HG02642 (cell line): ENCODE results near the gene YJEFN3.

Experiments used
- ATAC-seq: cut with Tn5 transposase; IDR thresholded peaks from one replicate; pipeline ENCODE4 v1.9.1; 2021; ENCODE audit warnings: mild to moderate bottlenecking; ENCODE audit not compliant: unreplicated experiment, poor library complexity

YJEFN3 gene

GRCh38 chr19:19515642-19516519 lies 12.8 kb upstream of the YJEFN3 start, which contains the start of gene NDUFA13:
NDUFA13 (plus strand) TSS chr19:19516225; CDS start chr19:19516239, 14 bp downstream.
- ATAC-seq = peak; percentile 93

DNA sequence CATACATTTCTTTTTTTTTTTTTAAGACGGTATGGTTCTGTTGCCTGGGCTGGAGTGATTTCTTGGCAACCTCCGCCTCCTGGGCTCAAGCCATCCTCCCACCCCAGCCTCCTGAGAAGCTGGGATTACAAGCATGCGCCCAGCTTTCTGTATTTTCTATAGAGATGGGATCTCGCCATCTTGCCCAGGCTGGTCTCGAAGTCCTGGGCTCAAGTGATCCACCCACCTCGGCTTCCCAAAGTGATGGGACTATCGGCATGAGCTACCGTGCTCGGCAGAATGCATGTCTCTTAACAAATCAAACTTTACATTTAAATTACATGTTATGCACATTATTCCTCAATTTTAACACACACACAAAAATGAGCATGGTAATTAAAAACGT lies 11.5 kb upstream of the YJEFN3 start:
- ATAC-seq = no peak

DNA sequence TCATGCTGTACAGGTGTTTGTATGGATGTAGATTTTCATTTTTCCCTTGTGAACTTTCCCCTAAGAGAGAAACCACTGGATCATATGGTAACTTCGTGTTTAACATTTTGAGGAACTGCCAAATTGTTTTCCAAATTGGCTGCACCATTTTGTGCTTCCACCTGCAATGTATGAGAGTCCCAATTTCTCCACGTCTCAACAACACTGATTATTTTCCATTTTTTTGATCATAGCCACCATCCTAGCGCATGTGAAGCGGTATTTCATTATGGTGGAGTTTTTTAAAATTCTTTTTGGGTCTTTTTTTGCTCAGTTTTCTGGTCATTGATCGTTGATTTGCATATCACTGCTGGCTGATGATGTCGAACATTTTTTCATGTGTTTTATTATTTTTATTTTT lies 7.7 kb upstream of the YJEFN3 start:
- no peak for ATAC-seq

DNA sequence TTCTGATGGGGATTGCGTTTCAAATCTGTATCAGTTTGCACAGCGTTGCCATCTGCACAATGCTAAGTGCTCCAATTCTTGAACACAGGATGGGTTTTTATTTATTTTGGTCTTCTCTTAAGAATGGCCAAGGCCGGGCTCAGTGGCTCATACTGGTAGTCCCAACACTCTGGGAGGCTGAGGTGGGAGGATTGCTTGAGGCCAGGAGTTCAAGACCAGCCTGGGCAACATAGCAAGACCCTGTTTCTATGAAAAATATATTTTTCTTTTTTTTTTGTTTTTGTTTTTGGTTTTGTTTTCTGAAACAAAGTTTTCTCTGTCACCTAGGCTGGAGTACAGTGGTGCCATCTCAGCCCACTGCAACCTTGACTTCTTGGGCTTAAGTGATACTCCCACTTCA lies 5.5 kb upstream of the YJEFN3 start:
- ATAC-seq = no peak

DNA sequence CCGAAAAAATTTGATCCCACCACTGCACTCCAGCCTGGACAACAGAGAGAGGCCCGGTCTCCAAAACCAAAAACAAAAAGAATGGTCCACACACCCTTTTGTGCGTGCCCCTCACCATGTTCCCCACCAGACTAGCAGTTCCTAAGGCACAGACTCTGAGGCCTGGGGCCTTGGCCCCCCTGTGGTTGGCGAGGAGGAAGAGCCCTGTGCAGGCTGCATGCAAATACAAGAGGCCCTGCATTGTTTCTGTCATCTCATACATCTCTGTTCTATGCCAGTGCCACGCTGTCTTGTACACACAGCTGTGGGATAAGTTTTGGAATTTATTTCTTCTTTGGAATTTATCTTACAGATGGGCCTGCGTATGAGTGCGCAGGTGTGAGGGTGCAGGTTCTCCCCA lies 4.7 kb upstream of the YJEFN3 start:
- ATAC-seq = peak; percentile 39

DNA sequence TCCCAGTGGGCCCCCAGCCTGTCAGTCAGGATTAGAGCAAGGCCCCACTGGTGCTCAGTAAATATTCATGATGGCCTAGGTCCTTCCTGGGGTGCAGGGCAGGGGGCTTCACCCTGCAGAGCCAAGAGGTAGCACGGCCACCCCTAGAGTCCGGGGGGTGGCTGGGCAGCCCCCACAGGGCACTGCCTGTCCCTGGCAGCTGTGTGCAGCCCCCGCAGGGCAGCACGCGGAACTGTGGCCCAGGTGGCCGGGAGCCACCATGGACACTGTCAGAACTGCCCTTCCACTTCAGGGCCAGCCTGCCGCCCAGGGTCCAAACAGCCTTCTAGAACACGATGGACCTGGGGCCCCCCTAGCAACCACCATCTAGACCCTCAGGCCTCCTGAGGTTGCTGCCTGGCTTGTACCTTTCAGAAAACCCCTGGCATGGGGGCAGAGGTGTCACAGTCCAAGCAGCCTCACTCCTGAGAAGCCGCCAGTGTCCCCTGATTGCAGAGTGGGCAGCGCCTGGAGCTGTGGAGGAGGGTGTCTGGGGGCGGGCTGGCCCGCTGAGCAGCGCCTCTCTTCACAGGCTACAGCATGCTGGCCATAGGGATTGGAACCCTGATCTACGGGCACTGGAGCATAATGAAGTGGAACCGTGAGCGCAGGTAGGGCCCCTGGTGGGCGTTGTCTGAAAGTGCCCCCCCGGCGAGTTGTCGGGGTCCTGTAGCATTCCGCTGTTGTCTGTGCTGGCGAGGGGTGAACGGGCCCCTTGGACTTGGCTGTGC lies 2.9 kb upstream of the YJEFN3 start:
- ATAC-seq = no peak

DNA sequence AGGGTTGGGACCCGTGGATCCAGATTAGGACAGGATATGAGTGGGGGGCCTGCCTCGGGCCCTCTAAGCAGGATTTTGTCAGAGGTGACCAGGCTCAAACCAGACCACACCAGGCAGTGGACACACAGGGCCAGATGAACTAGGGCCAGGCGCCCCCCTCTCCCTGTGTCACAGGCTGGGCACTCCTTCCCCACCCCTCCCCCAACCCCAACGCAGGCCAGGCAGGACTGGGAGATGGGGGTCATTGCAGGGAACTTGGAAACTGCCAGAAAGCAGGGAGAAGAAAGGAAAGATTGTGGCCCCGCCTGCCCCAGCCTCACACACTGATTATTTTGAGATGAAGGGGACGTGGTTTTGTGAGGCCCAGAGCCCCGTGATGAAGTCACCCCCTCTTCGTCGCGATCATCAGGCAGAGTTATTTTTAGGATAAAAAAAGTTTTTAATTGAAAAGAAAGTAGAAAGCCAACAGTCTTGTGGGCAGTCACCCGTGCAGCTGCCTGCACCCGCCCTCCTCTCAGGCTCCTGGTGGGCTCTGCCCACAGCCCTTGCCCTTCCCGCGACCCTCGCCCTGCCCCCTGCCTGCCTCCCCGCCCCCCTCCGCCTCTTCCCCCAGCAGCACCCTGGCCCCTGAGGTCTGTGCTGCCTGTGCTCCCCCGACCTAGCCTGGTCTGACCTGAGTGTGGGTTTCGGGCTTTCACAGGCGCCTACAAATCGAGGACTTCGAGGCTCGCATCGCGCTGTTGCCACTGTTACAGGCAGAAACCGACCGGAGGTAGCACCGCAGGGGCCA lies 1.9 kb upstream of the YJEFN3 start:
- no peak for ATAC-seq

GRCh38 chr19:19527371-19527656 lies 1.4 kb upstream of the YJEFN3 start:
- no peak for ATAC-seq

GRCh38 chr19:19527674-19528625 lies 761 bp upstream of the YJEFN3 start:
- no peak for ATAC-seq

DNA sequence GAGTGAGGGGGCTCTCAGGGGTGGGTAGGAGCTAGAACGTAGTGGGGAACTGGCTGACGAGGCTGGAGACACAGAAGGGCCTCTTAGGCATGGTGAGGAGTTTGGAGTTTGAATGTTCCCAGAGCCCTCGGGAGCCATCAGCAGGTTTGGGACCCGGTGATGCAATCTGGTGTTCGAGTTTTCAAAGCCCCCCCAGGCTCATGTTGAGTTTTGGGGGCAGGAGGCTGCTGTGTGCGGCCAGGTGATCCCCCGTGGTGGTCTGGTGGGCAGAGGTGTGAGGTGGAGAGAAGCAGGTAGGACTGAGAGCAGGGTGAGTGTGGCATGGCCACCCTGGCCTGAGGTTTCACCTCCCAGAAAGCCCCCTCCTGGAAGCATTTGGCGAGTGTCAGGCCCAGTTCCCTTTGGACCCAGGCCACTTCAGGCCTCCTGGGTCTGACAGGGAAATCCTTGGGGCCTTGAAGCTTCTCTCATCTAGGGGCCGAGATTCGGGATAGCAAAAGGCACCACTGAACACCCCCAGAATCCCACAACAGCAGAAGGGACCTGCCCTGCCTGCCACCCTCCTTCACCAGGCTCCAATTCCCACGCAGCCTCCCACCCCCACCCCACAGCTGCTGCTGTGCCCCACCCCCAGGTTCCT lies 1.2 kb downstream of the YJEFN3 start:
- ATAC-seq = no peak

GRCh38 chr19:19530423-19530804 lies 1.7 kb downstream of the YJEFN3 start:
- no peak for ATAC-seq

DNA sequence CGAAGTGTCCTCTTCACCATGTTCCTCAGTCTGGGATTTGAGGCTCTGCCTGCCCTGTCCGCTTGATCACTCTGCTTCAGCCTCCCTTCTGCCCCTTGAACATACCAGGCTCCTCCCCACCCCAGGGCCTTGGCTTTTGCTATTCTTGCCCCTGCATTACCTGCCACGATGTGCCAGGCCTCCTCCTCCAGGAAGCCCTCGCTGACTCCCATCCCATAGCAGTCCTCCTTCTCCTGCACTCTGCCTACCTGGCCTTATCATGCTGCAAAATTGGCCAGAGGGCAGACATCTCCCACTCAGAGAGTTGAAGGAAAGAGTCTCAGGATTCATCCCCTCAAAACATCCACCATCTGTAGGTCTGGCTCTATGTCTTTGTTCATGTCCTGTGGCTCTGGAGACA lies 2.2 kb downstream of the YJEFN3 start:
- no peak for ATAC-seq

DNA sequence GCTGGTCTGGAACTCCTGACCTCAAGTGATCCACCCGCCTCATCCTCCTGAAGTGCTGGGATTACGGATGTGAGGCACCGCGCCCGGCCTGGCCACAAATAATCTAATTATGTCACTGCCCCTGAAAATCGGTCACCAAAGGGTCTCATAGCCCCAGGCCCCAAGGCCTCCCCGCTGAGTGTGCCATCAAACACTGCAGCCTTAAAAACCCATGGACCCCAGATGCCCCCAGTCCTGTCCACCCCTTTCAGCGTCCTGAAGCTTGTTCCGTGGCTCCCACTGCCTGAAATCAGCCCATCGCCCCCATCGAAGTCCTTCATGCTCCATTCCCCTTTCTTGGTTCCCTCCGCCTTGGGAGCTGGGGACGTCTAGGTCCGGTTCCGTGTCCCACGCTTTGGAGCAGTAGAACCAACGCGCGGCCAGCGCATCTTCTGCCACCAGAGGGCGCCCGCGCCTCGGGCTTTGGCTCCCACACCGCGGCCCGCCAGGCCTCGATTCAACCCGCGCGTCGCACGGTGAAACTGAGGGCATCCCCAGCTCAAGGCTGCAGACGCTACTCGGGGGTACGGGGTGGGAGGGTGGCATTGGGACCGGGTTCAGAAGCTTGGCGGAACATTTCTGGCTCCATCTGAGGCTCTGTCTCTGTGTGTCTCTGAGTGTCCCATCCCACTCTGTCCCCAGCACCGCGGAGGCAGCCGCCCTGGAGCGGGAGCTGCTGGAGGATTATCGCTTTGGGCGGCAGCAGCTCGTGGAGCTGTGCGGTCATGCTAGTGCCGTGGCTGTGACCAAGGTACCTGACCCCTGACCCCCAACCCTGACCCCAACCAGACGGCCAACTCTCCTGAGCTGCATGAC lies 3.5 kb downstream of the YJEFN3 start:
- no peak for ATAC-seq

DNA sequence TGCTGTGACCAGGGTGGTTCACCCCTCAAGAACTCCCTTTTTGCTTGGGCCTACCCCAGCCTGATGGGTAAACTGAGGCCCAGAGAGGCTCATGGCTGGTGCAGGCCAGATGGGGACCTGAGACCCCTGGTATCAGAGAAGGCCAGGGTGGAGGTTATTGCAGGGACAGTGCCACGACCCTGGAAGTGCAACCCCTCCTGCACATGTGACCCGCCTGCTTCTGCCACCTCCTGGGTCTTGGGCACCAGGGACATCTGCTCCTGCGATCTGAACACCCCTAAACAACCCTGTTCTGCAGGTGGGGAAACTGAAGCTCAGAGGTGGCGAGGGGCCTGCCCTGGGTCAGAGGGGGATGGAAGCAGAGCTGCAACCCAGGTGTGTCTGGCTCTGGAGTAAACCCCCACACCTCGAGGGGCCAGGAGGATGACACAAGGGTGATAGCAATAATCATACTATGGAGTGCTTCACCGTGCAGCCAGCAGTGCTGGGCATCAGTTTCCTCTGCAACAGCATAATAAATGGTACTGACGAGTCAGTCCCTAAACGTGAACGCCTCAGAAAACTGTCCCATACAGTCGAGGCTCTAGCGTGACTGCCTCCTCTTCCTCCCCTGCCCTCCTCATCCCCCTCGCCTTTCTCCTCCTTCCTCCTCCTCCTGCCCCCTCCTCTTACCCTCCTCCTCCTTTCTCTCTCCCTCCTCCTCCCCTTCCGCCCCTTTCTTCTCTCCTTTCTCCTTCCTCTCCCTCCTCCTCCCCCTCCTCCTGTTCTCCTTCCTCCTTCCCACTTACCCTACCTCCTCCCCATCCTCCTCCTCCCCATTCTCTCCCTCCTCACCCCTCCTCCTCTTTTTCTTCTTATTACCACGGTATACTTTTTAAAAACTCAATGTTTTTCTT lies 4.3 kb downstream of the YJEFN3 start:
- ATAC-seq = no peak

DNA sequence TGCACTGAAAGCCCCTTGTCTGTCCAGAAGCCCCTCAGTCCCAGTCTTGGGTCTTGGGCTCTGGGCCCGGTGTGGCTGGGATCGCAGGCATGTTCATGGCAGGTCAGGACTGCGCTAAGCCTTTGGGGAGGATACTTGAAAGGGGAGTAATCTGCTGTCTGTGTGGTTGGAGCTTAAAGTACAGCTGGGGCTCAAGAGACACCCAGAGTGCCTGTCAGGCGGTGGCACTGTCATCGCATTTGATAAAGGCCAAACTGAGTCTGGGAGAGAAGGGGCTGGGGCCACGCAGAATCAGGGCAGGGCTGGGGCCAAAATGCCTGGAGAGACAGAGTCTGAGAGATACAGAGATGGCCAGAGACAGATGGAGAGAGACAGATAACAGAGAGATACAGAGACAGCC lies 5.1 kb downstream of the YJEFN3 start:
- no peak for ATAC-seq

- ATAC-seq = no peak
These were observed 6.0 kb downstream of the YJEFN3 start for GRCh38 chr19:19534556-19535265.
